Measurements from ENCODE around the gene UNC119B. TPM values are rescaled to one million over a fixed set of nuclear protein-coding genes. Genes with fewer than 3 reads are reported as not detected.

The UNC119B gene
- total and polyA plus RNA-seq, 2 experiments from 2014 or later, result 9.9 to 51.3 TPM

- no peaks in the 10 kb centered on the region for H3K9me2 ChIP-seq (ENCODE audit: insufficient read depth)
- H3K9me3 Mint-ChIP-seq, result peaks cover 5% of the 10 kb centered on the region; the same call in 1 of the 3 replicates
- H3K27me3 ChIP-seq (ENCODE audit: insufficient read depth), result no peaks in the 10 kb centered on the region
- no peaks in the 10 kb centered on the region for H3K36me3 Mint-ChIP-seq (ENCODE audit: low read depth)
- no peaks in the 10 kb centered on the region for H3K4me1 ChIP-seq (ENCODE audit: insufficient read depth)
- H2AFZ ChIP-seq, result no peak overlapping the region
- H3K27ac Mint-ChIP-seq, result no peak overlapping the region
- no peaks in the 10 kb centered on the region for H3F3A ChIP-seq (replicated peaks; ENCODE audit: low read depth)
- H3K4me2 ChIP-seq, result no peak overlapping the region
- no peaks in the 10 kb centered on the region for H4K20me1 ChIP-seq (replicated peaks; ENCODE audit: insufficient read depth)
- no peaks in the 10 kb centered on the region for H3K27me3 Mint-ChIP-seq (ENCODE audit: insufficient read depth, low read depth, poor library complexity)
- no peak overlapping the region for H3K4me3 ChIP-seq
- no peak overlapping the region for H3K27ac ChIP-seq (ENCODE audit: low read depth)
- DNase-seq (ENCODE audit: low spot score) (no peak), ATAC-seq (no peak)
- TF ChIP-seq ZNF114 (CRISPR knock-in tag; IDR thresholded peaks at IDR 0.05) (no peak), CREB1 (CRISPR knock-in tag; IDR thresholded peaks at IDR 0.05; ENCODE audit: low read depth) (no peak), EZH2phosphoT487 (IDR thresholded peaks at IDR 0.05; ENCODE audit: unreplicated experiment) (no peak), NANOG (IDR thresholded peaks at IDR 0.05; ENCODE audit: borderline replicate concordance) (no peak), ZNF462 (CRISPR knock-in tag; IDR thresholded peaks at IDR 0.05) (no peak), STAT1 (IDR thresholded peaks at IDR 0.05; ENCODE audit: unreplicated experiment) (no peak), ETS1 (IDR thresholded peaks at IDR 0.05) (no peak), POLR2AphosphoS5 (IDR thresholded peaks at IDR 0.05; ENCODE audit: low read depth) (no peak), JUNB (IDR thresholded peaks at IDR 0.05; ENCODE audit: unreplicated experiment) (no peak), CTCF (conservative IDR thresholded peaks at IDR 0.05; ENCODE audit: low read depth in 2 of 2) (no peak), ZNF331 (CRISPR knock-in tag; IDR thresholded peaks at IDR 0.05; ENCODE audit: low read depth) (no peak), REST (IDR thresholded peaks at IDR 0.05; ENCODE audit: unreplicated experiment) (no peak), EZH2 (IDR thresholded peaks at IDR 0.05; ENCODE audit: low read depth, unreplicated experiment) (no peak)
- no peak overlapping the region for H3K4me3 Mint-ChIP-seq
- no peaks in the 10 kb centered on the region for H3K36me3 ChIP-seq (ENCODE audit: insufficient read depth)
- no peaks in the 10 kb centered on the region; the same call in 2 of the 3 replicates for H3K4me1 Mint-ChIP-seq
- no peaks in the 10 kb centered on the region for H3K79me2 ChIP-seq (replicated peaks; ENCODE audit: insufficient read depth)
These were observed 39.0 kb downstream of the UNC119B start for GRCh38 chr12:120749256-120749655.
